Gastroesophageal sphincter (tissue), 4 donors: Measurements from ENCODE around the gene CLDN20. TPM values are rescaled to one million over a fixed set of nuclear protein-coding genes. Genes with fewer than 3 reads are reported as not detected.

Source experiments
- ATAC-seq: fragments of 150-250 bp; one replicate; pipeline ENCODE4 v1.9.1; 2016; ENCODE audit warnings: mild to moderate bottlenecking, moderate library complexity
- H3K27ac ChIP-seq, 4 donors: fragments of 200-600 bp; sonication (generic) in 3 of 4; 1 replicate in 3 of 4; 2 replicates in 1 of 4; pipeline ENCODE4 v1.5.1; 2016 to 2019
- H3K27me3 ChIP-seq: fragments of 200-600 bp; sonication (generic); one replicate; pipeline ENCODE4 v1.5.1; 2019
- H3K36me3 ChIP-seq, 2 donors: fragments of 200-600 bp; sonication (generic); one replicate each; pipeline ENCODE4 v1.5.1; 2019; ENCODE audit warnings: control low read depth in 1 of 2
- H3K4me1 ChIP-seq, 3 donors: fragments of 200-600 bp; sonication (generic); 1 replicate in 2 of 3; 2 replicates in 1 of 3; pipeline ENCODE4 v1.5.1; 2016 to 2019; ENCODE audit warnings: control low read depth in 2 of 3
- H3K4me3 ChIP-seq, 2 donors: fragments of 200-600 bp; sonication (generic); one replicate each; pipeline ENCODE4 v1.5.1; 2019; ENCODE audit warnings: mild to moderate bottlenecking in 1 of 2, moderate library complexity in 1 of 2
- H3K9me3 ChIP-seq, 3 donors: fragments of 200-600 bp; sonication (generic); one replicate each; pipeline ENCODE4 v1.5.1; 2017 to 2019; ENCODE audit warnings: control low read depth in 2 of 3
- CTCF ChIP-seq, 4 experiments: fragments of 200-600 bp in 2 of 4; fragments of 450-650 bp in 2 of 4; sonication (generic) in 1 of 4; IDR thresholded peaks; one replicate each; pipeline ENCODE4 v1.5.1; 2017 to 2019; ENCODE audit warnings: antibody characterized with exemption in 4 of 4, mild to moderate bottlenecking in 2 of 4, moderate library complexity in 2 of 4
- EP300 ChIP-seq: sonication (generic); formaldehyde crosslinking; IDR thresholded peaks from one replicate; pipeline ENCODE4 v1.6.1; 2017; ENCODE audit warnings: antibody characterized with exemption, mild to moderate bottlenecking
- POLR2A ChIP-seq, 2 donors: fragments of 450-650 bp; IDR thresholded peaks; one replicate each; pipeline ENCODE4 v1.6.1; 2017; ENCODE audit warnings: antibody characterized with exemption in 2 of 2, mild to moderate bottlenecking in 2 of 2, moderate library complexity in 1 of 2
- POLR2AphosphoS5 ChIP-seq: sonication (generic); formaldehyde crosslinking; IDR thresholded peaks from one replicate; pipeline ENCODE4 v1.6.1; 2017; ENCODE audit warnings: antibody characterized with exemption
- WGBS, 2 donors: methylation state at CpG; one replicate each; pipeline ENCODE4 v1.1.5; 2018; ENCODE audit warnings: low coverage in 1 of 2; 5-methylcytosine and 5-hydroxymethylcytosine counted together
- total RNA-seq, 4 donors: library from RNA; depleted of rRNA; stranded (reverse); fragments of >200 nt; gene quantifications; one replicate each; pipeline ENCODE4 v1.1.0, GENCODE V29; 2016

The CLDN20 gene
- total RNA-seq, 4 donors from 2014 or later: 0.27 TPM; not detected in 3

- Histone ChIP-seq H3K27ac (peak overlapping the region in 3 of 4 donors; percentile 53 to 71 (median 70)), H3K27me3 (no peaks in the 10 kb centered on the region), H3K9me3 (no peaks in the 10 kb centered on the region), H3K4me1 (peaks cover 0 to 54% (median 0%) of the 10 kb centered on the region in 3 donors), H3K36me3 (peaks cover 0 to under 1% of the 10 kb centered on the region in 2 donors), H3K4me3 (no peak overlapping the region)
- ATAC-seq: no peak
- WGBS, 2 donors: 78 to 81% methylated on average over 4 of the region's 4 CpGs
- no peak for TF ChIP-seq EP300
- no peak for TF ChIP-seq POLR2AphosphoS5
- TF ChIP-seq CTCF (IDR thresholded peaks at IDR 0.05): no peak
- no peak for TF ChIP-seq POLR2A (IDR thresholded peaks at IDR 0.05)
These were observed 19.4 kb upstream of the CLDN20 start for GRCh38 chr6:155244434-155244833.

GRCh38 chr6:155245193-155245592 is 18.6 kb upstream of the CLDN20 start:
- peaks cover 0 to 5% of the 10 kb centered on the region in 2 donors for H3K36me3 ChIP-seq
- peaks cover 0 to 52% (median 0%) of the 10 kb centered on the region in 3 donors for H3K4me1 ChIP-seq
- no peak overlapping the region for H3K4me3 ChIP-seq
- H3K27me3 ChIP-seq: no peaks in the 10 kb centered on the region
- TF ChIP-seq POLR2AphosphoS5 (no peak), EP300 (no peak), CTCF (IDR thresholded peaks at IDR 0.05) (no peak)
- no peaks in the 10 kb centered on the region for H3K9me3 ChIP-seq
- 78 to 85% methylated on average over 5 of the region's 7 CpGs for WGBS, 2 donors
- ATAC-seq: no peak
- peak overlapping the region; percentile 20 to 71 (median 54) for H3K27ac ChIP-seq

GRCh38 chr6:155245831-155246230 is 18.0 kb upstream of the CLDN20 start:
- Histone ChIP-seq H3K4me3 (no peak overlapping the region), H3K9me3 (no peaks in the 10 kb centered on the region), H3K4me1 (peaks cover 0 to 46% (median 0%) of the 10 kb centered on the region in 3 donors), H3K36me3 (peaks cover 0 to 7% of the 10 kb centered on the region in 2 donors), H3K27ac (peak overlapping the region in 2 of 4 donors; percentile 71 to 81), H3K27me3 (no peaks in the 10 kb centered on the region)
- TF ChIP-seq POLR2A (IDR thresholded peaks at IDR 0.05): no peak
- TF ChIP-seq POLR2AphosphoS5: no peak
- no peak for TF ChIP-seq CTCF (IDR thresholded peaks at IDR 0.05)
- no peak for TF ChIP-seq EP300
- WGBS, 2 donors: 80 to 89% methylated on average over 3 of the region's 3 CpGs
- no peak for ATAC-seq

GRCh38 chr6:155246825-155247224 is 17.0 kb upstream of the CLDN20 start:
- WGBS, 2 donors: no CpG with 5 or more reads among the region's 2 CpGs
- H3K27me3 ChIP-seq: no peaks in the 10 kb centered on the region
- no peaks in the 10 kb centered on the region for H3K9me3 ChIP-seq
- peaks cover 0 to 37% (median 0%) of the 10 kb centered on the region in 3 donors for H3K4me1 ChIP-seq
- ATAC-seq: no peak
- H3K27ac ChIP-seq: peak overlapping the region in 3 of 4 donors; percentile 71 to 81 (median 80)
- no peak overlapping the region for H3K4me3 ChIP-seq
- TF ChIP-seq CTCF (IDR thresholded peaks at IDR 0.05) (no peak), POLR2A (IDR thresholded peaks at IDR 0.05) (no peak), POLR2AphosphoS5 (no peak), EP300 (no peak)
- H3K36me3 ChIP-seq: peaks cover 0 to 9% of the 10 kb centered on the region in 2 donors

GRCh38 chr6:155247618-155248007 is 16.2 kb upstream of the CLDN20 start:
- ATAC-seq: no peak
- Histone ChIP-seq H3K9me3 (no peaks in the 10 kb centered on the region), H3K27ac (peak overlapping the region; percentile 45 to 81 (median 76)), H3K27me3 (no peaks in the 10 kb centered on the region), H3K4me1 (peaks cover 0 to 31% (median 0%) of the 10 kb centered on the region in 3 donors), H3K36me3 (peaks cover 0 to 11% of the 10 kb centered on the region in 2 donors), H3K4me3 (no peak overlapping the region)
- no peak for TF ChIP-seq POLR2A (IDR thresholded peaks at IDR 0.05)
- TF ChIP-seq POLR2AphosphoS5: no peak
- no peak for TF ChIP-seq EP300
- TF ChIP-seq CTCF (IDR thresholded peaks at IDR 0.05): no peak
- WGBS, 2 donors: 40% methylated on average over 3 of the region's 5 CpGs; no CpG with 5 or more reads in 1 of the 2 donors
